Suprapubic skin (tissue), 4 donors: Measurements from ENCODE around the gene SUCLG1. TPM values are rescaled to one million over a fixed set of nuclear protein-coding genes. Genes with fewer than 3 reads are reported as not detected.

ENCODE experiments used
- DNase-seq, 2 donors: peaks; one replicate each; pipeline ENCODE4 v3.0.0-alpha.2; 2019; ENCODE audit warnings: low spot score in 2 of 2
- H3K27ac ChIP-seq: fragments of 200-600 bp; sonication (generic); one replicate; pipeline ENCODE4 v1.5.1; 2019
- H3K27me3 ChIP-seq: fragments of 200-600 bp; sonication (generic); one replicate; pipeline ENCODE4 v1.5.1; 2019
- H3K36me3 ChIP-seq: fragments of 200-600 bp; sonication (generic); one replicate; pipeline ENCODE4 v1.5.1; 2019
- H3K4me1 ChIP-seq: fragments of 200-600 bp; sonication (generic); one replicate; pipeline ENCODE4 v1.5.1; 2019
- H3K4me3 ChIP-seq: fragments of 200-600 bp; sonication (generic); one replicate; pipeline ENCODE4 v1.5.1; 2019; ENCODE audit warnings: mild to moderate bottlenecking
- H3K9me3 ChIP-seq: fragments of 200-600 bp; sonication (generic); one replicate; pipeline ENCODE4 v1.5.1; 2019
- CTCF ChIP-seq, 2 donors: fragments of 200-600 bp in 1 of 2; fragments of 450-650 bp in 1 of 2; sonication (generic) in 1 of 2; IDR thresholded peaks; one replicate each; pipeline ENCODE4 v1.5.1; 2016 to 2019; ENCODE audit warnings: antibody characterized with exemption in 2 of 2, mild to moderate bottlenecking in 1 of 2, moderate library complexity in 1 of 2
- EP300 ChIP-seq: sonication (generic); formaldehyde crosslinking; IDR thresholded peaks from one replicate; pipeline ENCODE4 v1.6.1; 2017; ENCODE audit warnings: antibody characterized with exemption
- POLR2A ChIP-seq, 2 donors: fragments of 450-650 bp; IDR thresholded peaks; one replicate each; pipeline ENCODE4 v1.6.1; 2017; ENCODE audit warnings: antibody characterized with exemption in 2 of 2, mild to moderate bottlenecking in 2 of 2, moderate library complexity in 2 of 2
- POLR2AphosphoS5 ChIP-seq, 3 donors: sonication (generic); formaldehyde crosslinking; IDR thresholded peaks; one replicate each; pipeline ENCODE4 v1.6.1; 2017; ENCODE audit warnings: antibody characterized with exemption in 3 of 3
- WGBS: methylation state at CpG from one replicate; pipeline ENCODE4 v1.1.5; 2018; 5-methylcytosine and 5-hydroxymethylcytosine counted together
- total RNA-seq, 4 donors: library from RNA; depleted of rRNA; stranded (reverse); fragments of >200 nt; gene quantifications; one replicate each; pipeline ENCODE4 v1.1.0, GENCODE V29; 2016

SUCLG1 gene
- total RNA-seq, 4 donors from 2014 or later: 39.7 to 86.2 (median 71.5) TPM

GRCh38 chr2:84435345-84436025, 23.6 kb downstream of the SUCLG1 start:
- H3K27ac ChIP-seq: no peak overlapping the region
- WGBS: 65% methylated on average over 6 of the region's 6 CpGs
- DNase-seq: no peak
- peaks cover 92% of the 10 kb centered on the region for H3K36me3 ChIP-seq
- H3K4me1 ChIP-seq: no peaks in the 10 kb centered on the region
- H3K9me3 ChIP-seq: no peaks in the 10 kb centered on the region
- H3K4me3 ChIP-seq: no peak overlapping the region
- no peaks in the 10 kb centered on the region for H3K27me3 ChIP-seq
- TF ChIP-seq EP300 (no peak), CTCF (IDR thresholded peaks at IDR 0.05) (no peak), POLR2A (IDR thresholded peaks at IDR 0.05) (no peak), POLR2AphosphoS5 (IDR thresholded peaks at IDR 0.05) (no peak)

GRCh38 chr2:84429328-84429727, 29.8 kb downstream of the SUCLG1 start:
- no peak for TF ChIP-seq EP300
- TF ChIP-seq CTCF (IDR thresholded peaks at IDR 0.05): no peak
- no peak for TF ChIP-seq POLR2AphosphoS5 (IDR thresholded peaks at IDR 0.05)
- TF ChIP-seq POLR2A (IDR thresholded peaks at IDR 0.05): no peak
- H3K36me3 ChIP-seq: peaks cover 78% of the 10 kb centered on the region
- H3K9me3 ChIP-seq: no peaks in the 10 kb centered on the region
- DNase-seq: no peak
- WGBS: 89% methylated on average over 1 of the region's 1 CpG
- H3K4me1 ChIP-seq: peaks cover 5% of the 10 kb centered on the region
- H3K4me3 ChIP-seq: no peak overlapping the region
- H3K27ac ChIP-seq: no peak overlapping the region
- no peaks in the 10 kb centered on the region for H3K27me3 ChIP-seq

GRCh38 chr2:84427235-84428138, 31.6 kb downstream of the SUCLG1 start:
- Histone ChIP-seq H3K9me3 (no peaks in the 10 kb centered on the region), H3K4me3 (no peak overlapping the region), H3K36me3 (peaks cover 75% of the 10 kb centered on the region), H3K27me3 (no peaks in the 10 kb centered on the region), H3K4me1 (peaks cover 5% of the 10 kb centered on the region), H3K27ac (no peak overlapping the region)
- TF ChIP-seq EP300 (no peak), CTCF (IDR thresholded peaks at IDR 0.05) (no peak), POLR2AphosphoS5 (IDR thresholded peaks at IDR 0.05) (no peak), POLR2A (IDR thresholded peaks at IDR 0.05) (no peak)
- 69% methylated on average over 2 of the region's 2 CpGs for WGBS
- DNase-seq: no peak

GRCh38 chr2:84425310-84425709, 33.8 kb downstream of the SUCLG1 start:
- TF ChIP-seq POLR2A (IDR thresholded peaks at IDR 0.05) (no peak), EP300 (no peak), POLR2AphosphoS5 (IDR thresholded peaks at IDR 0.05) (no peak), CTCF (IDR thresholded peaks at IDR 0.05) (no peak)
- peaks cover 57% of the 10 kb centered on the region for H3K36me3 ChIP-seq
- WGBS: 88% methylated on average over 2 of the region's 3 CpGs

GRCh38 chr2:84424152-84424551, 34.9 kb downstream of the SUCLG1 start:
- TF ChIP-seq CTCF (IDR thresholded peaks at IDR 0.05): peak in 1 of 2 donors; percentile 28
- TF ChIP-seq EP300: no peak
- Histone ChIP-seq H3K4me3 (no peak overlapping the region), H3K27ac (no peak overlapping the region), H3K9me3 (no peaks in the 10 kb centered on the region), H3K27me3 (no peaks in the 10 kb centered on the region), H3K36me3 (peaks cover 45% of the 10 kb centered on the region), H3K4me1 (peaks cover 5% of the 10 kb centered on the region)
- DNase-seq: no peak

More at GRCh38 chr2:84425310-84425709, 33.8 kb downstream of the SUCLG1 start:
- H3K27ac ChIP-seq: no peak overlapping the region
- H3K9me3 ChIP-seq: no peaks in the 10 kb centered on the region
- no peak for DNase-seq
- no peak overlapping the region for H3K4me3 ChIP-seq
- peaks cover 5% of the 10 kb centered on the region for H3K4me1 ChIP-seq
- H3K27me3 ChIP-seq: no peaks in the 10 kb centered on the region
